HG03064 (cell line): ENCODE data around the gene DNAH6.
"Not testable (repeated sequence)": the region's sequence is repeated elsewhere in the genome, so short reads cannot be mapped to it uniquely, and the experiment has no call there.

ENCODE experiments used
- ATAC-seq: cut with Tn5 transposase; IDR thresholded peaks from one replicate; pipeline ENCODE4 v1.9.1; 2021; ENCODE audit warnings: low read depth; ENCODE audit not compliant: unreplicated experiment

The DNAH6 gene, protein sequence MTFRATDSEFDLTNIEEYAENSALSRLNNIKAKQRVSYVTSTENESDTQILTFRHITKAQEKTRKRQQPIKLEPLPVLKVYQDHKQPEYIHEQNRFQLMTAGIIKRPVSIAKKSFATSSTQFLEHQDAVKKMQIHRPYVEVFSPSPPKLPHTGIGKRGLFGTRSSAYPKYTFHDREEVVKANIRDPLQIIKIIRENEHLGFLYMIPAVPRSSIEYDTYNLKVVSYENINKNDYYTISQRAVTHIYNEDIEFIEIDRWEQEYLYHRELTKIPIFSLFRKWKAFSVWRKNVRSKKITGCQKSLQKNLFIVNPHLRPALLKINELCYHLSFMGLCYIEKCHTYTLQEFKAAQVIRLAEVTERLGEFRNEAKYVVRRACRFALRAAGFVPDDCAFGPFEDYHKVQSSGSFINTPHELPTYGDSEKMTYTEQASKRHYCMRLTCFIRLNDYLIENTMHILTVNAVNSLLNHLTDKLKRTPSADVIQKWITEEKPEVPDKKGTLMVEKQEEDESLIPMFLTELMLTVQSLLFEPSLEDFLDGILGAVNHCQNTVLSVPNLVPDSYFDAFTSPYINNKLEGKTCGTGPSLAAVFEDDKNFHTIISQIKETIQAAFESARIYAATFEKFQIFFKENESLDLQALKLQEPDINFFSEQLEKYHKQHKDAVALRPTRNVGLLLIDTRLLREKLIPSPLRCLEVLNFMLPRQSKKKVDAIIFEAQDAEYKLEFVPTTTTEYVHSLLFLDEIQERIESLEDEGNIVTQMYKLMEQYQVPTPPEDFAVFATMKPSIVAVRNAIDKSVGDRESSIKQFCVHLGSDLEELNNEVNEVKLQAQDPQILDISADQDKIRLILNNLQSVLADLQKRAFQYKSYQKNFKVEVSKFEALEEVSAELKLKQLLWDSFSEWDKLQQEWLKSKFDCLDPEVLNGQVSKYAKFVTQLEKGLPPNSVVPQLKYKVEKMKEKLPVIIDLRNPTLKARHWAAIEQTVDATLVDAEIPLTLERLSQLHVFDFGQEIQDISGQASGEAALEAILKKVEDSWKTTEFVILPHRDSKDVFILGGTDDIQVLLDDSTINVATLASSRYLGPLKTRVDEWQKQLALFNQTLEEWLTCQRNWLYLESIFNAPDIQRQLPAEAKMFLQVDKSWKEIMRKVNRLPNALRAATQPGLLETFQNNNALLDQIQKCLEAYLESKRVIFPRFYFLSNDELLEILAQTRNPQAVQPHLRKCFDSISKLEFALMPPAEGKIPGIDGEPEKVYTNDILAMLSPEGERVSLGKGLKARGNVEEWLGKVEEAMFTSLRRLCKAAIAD (N-terminal part only)

DNA sequence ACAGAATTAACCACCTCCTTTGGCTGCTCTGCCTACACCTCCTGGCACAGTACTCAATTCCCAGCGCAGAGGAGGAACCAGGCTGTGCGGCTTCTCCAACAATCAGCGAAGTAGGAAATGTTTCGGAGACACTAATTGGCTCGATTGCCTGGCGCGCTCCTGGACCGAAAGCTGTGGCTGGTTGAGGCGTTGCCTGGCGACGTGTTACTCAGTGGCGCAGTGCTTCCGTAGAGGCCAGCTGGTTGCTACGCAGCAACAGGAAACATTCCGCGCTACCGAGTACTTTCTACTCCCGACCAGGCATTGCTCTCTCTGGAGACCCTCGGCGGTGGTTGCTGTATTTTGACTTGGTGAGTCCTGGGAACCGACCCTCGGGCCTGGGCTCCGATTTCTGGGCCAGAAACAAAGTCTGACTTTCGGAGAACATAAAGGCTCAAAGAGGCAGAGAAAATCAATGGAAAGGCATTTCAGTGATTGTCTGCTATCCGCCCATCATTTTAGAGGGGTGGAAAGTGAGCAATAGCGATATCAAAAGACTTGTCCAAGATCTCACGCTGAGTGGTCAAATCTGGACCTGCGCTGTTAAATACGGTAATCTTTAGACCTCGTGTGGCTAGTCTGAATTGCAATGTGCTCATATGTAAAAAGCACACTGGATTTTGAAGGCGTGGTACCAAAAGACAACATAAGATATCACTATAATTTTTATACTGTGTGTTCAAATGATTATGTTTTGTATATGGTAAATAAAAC, at the start of gene DNAH6:
Gene DNAH6 (plus strand): TSS at position 265 of the 753 bp plus-strand sequence. CDS start 1,329 bp downstream, outside the sequence.
- peak; percentile 98 for ATAC-seq

DNA sequence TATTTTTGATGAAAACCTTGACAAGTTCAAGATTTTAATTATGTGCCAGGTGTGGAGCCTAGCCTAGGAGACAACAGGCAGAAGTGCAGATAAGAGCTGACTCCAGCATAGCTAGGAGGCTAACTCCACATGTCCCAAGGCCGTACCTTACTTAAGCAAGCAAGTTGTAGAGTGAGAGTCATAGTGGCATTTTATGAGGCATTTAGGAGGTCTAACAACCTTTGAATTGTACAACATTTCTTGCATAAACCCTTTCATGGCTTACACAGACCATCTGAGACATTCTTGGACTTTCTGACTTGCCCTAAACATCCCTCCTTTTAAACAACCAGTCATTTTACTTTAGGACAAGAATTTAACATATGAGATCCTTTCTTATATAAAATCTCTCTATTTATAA, 48.9 kb upstream of the DNAH6 start:
- no peak for ATAC-seq

DNA sequence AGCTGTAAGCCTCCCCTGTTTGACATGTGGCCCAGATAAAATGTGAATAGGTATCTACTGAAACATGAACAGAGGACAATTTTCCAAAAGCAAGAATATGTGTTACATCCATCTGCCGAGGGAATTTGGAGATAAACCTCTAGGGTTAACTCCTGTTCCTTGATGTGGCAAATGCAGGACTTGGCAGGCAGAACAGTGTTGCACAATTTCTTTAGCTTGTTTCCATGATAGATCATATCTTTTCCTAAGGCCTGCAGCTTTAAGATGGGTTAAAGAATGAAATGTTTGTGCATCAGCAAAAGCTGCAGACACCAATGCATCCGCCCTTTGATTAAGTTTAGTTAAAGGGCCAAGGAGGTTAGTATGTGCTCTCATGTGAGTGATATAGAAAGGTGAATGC, 43.9 kb upstream of the DNAH6 start:
- ATAC-seq = not testable (repeated sequence)

DNA sequence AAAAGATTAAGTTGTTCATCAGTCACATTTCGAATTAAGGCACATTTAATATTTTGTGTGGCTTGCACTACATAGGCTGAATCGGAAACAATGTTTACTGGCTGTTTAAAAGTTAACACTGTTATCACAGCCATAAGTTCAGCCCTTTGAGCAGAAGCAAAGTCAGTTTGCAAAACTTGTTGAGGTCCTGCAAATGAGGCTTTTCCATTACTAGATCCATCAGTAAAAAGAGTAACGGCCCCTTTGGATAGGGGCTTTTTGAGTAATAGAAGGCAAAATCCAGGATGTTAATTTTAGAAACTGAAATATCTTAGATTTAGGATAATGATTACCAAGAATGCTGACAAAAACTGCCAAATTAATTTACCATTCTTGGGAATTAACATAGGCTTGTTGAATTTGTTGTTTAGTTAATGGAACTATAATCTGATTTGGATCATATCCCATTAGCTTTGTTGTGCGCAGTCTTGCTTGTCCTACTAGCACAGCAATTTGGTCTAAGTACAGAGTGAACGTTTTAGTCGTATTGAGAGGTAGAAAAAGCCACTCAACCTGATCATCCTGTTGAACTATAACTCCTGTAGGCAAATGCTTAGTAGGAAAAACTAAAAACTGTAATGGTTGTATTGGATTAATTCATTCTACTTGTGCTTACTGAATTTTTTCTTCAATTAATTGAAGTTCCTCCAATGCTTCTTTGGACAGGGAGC, 43.3 kb upstream of the DNAH6 start:
- no peak for ATAC-seq

DNA sequence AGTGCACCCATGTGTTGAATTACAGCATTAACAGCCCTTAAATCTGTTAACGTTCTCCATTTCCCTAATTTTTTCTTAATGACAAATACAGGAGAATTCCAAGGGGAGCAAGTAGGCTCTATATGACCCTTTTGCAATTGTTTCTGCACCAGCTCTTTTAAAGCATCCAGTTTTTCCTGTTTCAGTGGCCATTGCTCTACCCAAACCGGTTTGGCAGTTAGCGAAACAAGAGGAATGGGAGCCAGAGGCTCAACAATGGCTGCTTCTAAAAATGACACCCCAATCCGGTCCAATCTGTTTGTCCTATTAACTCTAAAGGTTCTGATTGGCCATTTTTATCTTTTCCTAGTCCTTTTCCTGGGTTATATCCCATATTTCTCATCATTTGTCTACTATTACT, 42.1 kb upstream of the DNAH6 start:
- ATAC-seq = no peak

DNA sequence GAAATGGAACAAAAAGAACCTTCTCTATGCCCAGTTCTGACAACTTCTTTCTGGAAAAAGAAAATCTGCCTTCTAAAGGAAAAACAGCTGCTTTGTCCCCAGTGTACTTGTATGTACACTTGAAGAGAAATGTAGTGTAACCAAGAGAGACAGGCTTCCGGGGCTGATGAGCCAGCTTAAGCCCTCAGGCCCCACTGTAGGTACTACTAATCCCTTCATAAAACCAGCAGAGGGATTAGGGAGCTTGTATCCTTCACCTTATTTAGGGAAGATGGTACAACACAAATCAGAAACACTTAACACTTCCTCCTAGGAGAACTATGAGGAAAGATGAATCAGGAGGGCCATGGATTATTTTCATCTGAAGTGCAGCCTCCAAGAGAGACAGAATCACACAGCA, 38.4 kb upstream of the DNAH6 start:
- no peak for ATAC-seq

DNA sequence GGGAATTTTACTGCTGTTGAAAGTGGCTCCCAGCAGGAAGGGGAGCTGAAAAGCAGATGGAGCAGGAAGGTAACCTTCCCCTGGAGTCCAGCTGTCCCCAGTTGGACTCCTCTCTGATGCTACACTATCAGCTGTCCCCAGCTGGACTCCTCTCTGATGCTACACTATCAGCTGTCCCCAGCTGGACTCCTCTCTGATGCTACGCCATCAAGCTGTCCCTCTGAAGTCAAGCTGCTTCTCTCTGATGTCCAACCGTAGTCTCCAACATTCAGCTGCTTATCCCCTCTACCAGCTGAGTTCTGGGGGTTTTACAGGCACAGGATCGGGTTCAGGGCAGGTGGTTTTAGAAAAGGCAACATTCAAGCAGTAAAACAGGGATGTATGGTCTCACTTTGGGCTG, 37.4 kb upstream of the DNAH6 start:
- no peak for ATAC-seq

DNA sequence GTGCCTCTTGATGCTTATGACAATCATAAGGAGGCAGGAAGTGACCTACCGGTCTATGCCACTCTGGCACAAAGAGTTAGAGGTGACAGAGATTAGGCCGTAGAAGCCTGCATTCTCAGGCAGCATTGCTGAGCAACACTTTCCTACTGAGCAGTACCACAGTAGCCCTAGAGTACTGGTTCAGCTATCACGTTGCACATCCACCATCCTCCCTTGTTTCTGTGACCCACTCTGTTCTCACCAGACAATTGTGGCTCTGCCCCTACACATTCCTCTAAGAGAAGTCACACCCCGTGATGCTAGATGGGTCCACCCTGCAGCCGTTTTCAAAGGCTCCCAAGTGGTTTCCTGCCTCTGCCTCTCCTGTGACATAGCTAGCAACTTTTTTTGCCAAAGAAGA, 34.6 kb upstream of the DNAH6 start:
- no peak for ATAC-seq

DNA sequence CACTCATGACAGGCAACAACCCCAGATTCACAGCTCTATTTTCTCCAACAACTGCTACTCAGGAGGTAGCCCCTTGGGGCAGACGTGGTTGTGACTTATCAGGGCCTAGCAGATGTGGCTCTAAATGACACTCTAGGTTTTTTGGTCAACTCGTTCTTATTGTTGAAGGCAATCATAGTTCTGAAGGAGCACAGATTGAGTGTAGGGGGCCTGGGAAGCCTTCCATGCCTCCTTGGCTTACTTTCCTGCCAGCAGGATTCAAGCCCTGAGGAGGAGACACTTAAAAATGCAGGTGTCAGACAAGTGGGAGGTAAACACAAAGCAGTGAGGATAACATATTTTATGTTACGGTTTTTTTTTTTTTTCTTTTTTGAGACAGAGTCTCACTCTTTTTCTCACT, 33.7 kb upstream of the DNAH6 start:
- no peak for ATAC-seq

DNA sequence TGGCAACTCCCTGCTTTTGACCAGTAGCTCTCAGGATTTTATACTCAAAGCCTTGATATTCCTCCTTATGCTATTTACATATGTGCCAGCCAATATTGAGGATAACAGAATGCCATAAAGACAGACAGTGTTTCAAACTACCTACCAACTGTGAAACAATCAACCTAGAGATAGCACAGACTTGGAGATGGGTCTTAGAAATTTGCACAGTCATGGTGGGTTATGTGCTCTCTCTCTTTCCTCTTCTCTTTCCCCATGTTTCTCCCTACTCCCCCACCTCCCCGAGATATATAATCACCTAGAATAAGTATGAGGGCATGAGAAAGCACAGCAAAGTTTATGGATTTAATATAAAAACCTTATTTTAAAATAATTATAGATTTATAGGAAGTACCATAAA, 33.0 kb upstream of the DNAH6 start:
- ATAC-seq = no peak

DNA sequence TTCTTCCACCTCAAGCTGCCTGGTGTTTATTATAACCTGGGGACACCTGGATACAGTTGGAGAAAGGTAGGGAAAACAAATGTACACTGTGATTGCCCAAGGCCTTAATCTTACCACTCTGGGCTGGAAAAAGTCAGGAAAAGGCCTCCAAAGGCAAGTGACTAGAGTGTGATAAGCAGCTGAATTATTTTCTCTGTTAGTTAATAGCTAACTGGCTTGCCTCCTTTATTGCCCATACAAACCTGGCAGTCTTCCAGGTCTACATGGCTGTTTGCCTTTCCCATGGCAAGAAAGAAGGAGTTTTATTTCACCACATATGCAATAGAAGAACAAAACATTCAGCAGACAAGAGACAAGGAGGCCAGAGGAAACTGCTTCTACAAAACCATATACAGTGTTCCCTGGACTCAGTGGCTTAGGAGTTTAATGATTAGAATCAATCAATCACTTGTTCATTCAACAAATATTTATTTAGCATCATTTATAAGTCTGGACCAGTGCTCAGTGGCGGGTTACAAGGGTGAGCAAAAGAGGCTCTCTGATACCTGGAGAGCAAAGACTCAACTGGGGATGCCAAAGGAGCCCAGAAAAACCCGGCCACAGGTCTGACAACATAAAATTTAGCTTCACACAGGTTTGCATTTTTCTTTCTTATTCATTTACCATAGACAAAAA, 29.7 kb upstream of the DNAH6 start:
- ATAC-seq = no peak

DNA sequence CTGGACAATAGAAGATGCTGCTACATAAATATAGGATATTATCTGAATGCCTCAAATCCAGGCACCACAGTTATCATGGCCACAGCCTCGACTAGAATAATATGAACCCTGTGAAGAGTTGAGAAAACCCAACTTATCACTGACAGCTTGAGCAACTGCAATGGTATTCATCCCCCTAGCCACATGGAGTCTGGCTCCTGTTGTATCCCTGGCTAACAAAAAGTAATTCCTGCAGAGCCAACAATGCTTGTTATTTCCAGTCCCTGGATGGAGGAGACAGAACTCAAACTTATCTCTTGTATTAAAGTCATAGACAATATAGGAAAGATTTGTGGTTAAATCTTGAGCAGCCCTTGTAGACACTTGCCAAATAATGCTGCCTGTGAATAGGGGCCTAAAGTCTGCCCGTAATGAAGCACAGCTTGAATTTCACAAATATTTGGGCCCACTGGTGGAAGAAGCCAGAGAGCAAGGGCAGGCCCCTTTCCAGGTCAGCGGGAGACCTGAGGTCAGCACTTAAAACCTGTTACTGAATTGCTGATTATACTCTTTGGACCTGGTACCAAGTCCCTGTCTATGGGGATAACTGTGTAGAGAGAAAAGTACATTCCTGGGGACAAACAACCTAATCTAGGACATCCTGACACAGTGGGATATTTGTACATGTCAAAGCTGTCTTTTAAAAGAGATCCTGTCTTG, 28.9 kb upstream of the DNAH6 start:
- ATAC-seq = no peak

DNA sequence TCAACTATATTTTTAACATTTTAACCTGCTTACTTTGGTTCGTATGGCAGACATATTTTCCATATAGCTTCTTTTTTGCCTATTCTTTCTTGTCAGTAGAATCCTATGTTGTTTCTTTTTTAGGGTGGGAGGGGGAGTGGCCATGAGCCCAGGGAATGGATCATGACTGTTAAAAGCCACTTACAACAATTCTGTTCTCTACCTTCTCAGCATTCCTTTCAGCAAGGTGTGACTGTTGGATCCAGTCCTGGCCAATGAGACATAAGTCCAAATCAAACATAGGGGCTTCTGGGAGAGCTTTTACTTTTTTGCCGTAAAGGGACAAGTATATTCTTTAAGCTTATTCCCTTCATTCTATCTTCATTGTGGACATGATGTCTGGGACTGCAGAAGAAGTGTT, 25.0 kb upstream of the DNAH6 start:
- ATAC-seq = no peak

DNA sequence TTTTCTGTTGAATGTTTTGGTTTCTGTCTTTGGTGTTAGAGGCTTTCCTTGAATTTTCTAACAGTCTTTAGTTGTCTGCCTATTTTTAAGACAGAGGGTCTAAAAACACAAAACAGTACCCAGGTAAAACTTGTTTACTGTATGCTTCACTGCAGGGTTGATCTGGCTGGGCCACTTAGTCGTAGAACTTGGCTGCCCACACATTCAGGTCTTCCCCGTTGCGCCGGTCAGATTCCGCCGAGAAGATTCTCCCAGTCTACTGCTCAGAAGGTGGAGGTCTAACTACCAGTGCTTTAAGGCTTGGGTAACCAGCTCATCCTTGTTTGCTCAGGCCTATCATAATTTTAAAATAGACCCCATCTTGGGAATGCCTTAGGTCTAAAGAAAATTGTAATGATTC, 24.6 kb upstream of the DNAH6 start:
- no peak for ATAC-seq

DNA sequence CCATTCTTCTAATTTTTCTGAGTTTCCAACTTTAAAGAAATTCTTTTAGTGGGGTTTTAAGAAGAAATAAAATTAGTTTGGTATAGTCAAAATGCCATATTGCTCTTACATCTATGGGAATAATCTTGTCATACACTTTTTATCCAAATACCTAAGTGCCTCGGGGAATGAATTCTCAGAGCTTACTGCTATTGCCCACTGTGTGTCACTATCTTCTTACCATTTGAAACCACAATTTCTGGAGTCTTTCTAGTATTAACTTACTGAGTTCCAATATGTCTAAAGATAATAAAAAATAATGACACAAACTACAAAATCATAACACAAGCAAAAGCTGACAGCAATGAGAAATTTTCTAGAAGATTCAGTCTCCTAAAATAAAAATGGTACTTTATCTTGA, 23.7 kb upstream of the DNAH6 start:
- ATAC-seq = no peak

DNA sequence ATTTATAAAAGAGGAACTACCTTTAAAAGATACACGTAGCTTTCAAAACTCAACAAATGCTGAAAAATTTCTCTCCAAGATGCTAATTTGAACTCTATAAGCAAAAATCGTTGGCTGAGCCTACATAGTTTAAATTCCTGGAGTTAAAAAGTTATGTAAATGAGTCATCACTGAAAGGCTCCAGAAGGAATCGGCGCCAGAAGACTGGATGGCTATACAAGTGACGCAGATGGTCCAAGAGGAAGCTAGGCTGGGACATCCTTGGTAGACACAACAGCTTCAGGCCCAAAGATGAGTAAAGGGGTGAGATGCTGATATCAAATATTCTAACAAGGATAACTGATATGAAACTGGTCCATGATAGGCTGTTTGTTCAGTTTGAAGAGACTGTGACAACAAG, 22.8 kb upstream of the DNAH6 start:
- no peak for ATAC-seq

DNA sequence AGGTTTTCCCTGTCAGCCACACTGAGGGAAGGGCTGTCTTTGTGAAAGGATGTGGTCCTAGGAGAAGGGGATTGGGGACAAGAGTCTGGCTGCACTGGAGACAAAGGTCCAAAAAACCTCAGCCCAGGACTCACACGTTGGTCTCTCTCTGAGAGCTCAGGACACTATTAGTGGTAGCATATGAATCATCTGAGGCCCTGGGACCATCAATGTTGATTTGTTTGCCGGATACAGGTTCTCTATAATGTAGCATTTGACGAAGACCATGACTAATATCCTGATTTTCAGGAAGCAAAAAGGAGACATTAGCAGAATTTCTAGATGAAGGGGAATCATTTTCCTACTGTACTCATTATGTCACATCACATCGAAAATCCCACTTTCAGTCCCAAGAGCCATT, 22.2 kb upstream of the DNAH6 start:
- ATAC-seq = no peak

DNA sequence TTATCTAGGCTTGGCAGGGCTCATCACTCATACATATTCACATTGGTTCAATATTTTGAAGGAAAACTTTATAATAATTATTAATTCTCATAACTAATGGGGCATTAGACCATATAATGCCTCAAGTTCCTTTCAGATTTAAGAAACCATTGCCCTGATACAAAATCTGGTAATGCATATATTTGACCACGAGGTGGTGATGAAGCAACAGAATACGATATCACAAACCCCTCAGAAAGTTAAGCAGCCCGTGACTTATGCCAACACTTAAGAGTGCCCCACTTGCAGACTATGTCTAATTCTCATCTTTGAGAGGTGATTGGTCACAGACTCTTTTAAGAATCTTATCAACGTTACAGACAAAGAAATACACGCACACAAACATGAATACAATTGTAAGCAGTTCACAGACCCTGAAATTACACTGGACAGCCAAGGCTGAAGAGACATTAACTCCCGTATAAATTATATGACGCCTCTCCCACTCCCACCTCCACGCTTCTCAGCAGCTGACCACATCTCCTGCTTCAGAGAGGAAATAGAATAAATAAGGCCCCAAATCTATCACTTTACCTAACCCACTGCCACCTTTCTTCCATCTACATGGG, 20.7 kb upstream of the DNAH6 start:
- no peak for ATAC-seq
